Stimulated activated CD4-positive, alpha-beta T cell treated with anti-CD3 and anti-CD28 coated beads, Interleukin-2, amount 100 ng/mL, for 4 hours (primary cell): Measurements from ENCODE around the gene EYS.

Experiments used
- DNase-seq: peaks from one replicate; pipeline ENCODE4 v3.0.0-alpha.2; 2020; ENCODE audit warnings: low read depth

The EYS gene

GRCh38 chr6:64128301-64129024 is 1578.6 kb downstream of the EYS start:
- no peak for DNase-seq

- no peak for DNase-seq
These were observed 1583.0 kb downstream of the EYS start for GRCh38 chr6:64123761-64124633.

GRCh38 chr6:64122712-64123375 is 1584.2 kb downstream of the EYS start:
- DNase-seq = no peak

GRCh38 chr6:64121011-64121565 is 1585.9 kb downstream of the EYS start:
- no peak for DNase-seq

GRCh38 chr6:64113704-64114103 is 1593.3 kb downstream of the EYS start:
- DNase-seq = no peak

GRCh38 chr6:64104051-64104450 is 1603.0 kb downstream of the EYS start:
- no peak for DNase-seq

- DNase-seq = no peak
These were observed 1603.5 kb downstream of the EYS start for GRCh38 chr6:64103480-64103879.

GRCh38 chr6:64100702-64101303 is 1606.2 kb downstream of the EYS start:
- DNase-seq = no peak

- DNase-seq = no peak
These were observed 1616.7 kb downstream of the EYS start for GRCh38 chr6:64090352-64090751.

- DNase-seq = no peak
These were observed 1621.9 kb downstream of the EYS start for GRCh38 chr6:64085126-64085525.

GRCh38 chr6:64084185-64084663 is 1622.8 kb downstream of the EYS start:
- DNase-seq = no peak

- no peak for DNase-seq
These were observed 1623.8 kb downstream of the EYS start for GRCh38 chr6:64083261-64083660.

GRCh38 chr6:64081453-64081852 is 1625.6 kb downstream of the EYS start:
- DNase-seq = no peak

GRCh38 chr6:64074981-64075380 is 1632.0 kb downstream of the EYS start:
- DNase-seq = no peak

GRCh38 chr6:64072686-64073085 is 1634.3 kb downstream of the EYS start:
- DNase-seq = no peak

- no peak for DNase-seq
These were observed 1642.1 kb downstream of the EYS start for GRCh38 chr6:64064919-64065318.

- no peak for DNase-seq
These were observed 1643.9 kb downstream of the EYS start for GRCh38 chr6:64062960-64063683.

- no peak for DNase-seq
These were observed 1652.2 kb downstream of the EYS start for GRCh38 chr6:64054861-64055260.

- no peak for DNase-seq
These were observed 1656.4 kb downstream of the EYS start for GRCh38 chr6:64050590-64050989.

- DNase-seq = no peak
These were observed 1657.3 kb downstream of the EYS start for GRCh38 chr6:64049736-64050135.

- no peak for DNase-seq
These were observed 1660.2 kb downstream of the EYS start for GRCh38 chr6:64046746-64047208.
